GM19193 (cell line): Measurements from ENCODE around the gene GALNTL6.

ENCODE experiments used
- POLR2A ChIP-seq: IDR thresholded peaks from 4 replicates; pipeline ENCODE4 v1.6.1; 2011; ENCODE audit not compliant: insufficient read depth, insufficient read length; ENCODE audit errors: extremely low read depth

The GALNTL6 gene

GRCh38 chr4:172985552-172985951 is 1172.3 kb downstream of the GALNTL6 start:
- no peak for TF ChIP-seq POLR2A

- no peak for TF ChIP-seq POLR2A
These were observed 1172.9 kb downstream of the GALNTL6 start for GRCh38 chr4:172986114-172986513.

- no peak for TF ChIP-seq POLR2A
These were observed 1177.0 kb downstream of the GALNTL6 start for GRCh38 chr4:172989984-172990820.

GRCh38 chr4:172992648-172993378 is 1179.6 kb downstream of the GALNTL6 start:
- no peak for TF ChIP-seq POLR2A

- no peak for TF ChIP-seq POLR2A
These were observed 1182.0 kb downstream of the GALNTL6 start for GRCh38 chr4:172995161-172995560.

GRCh38 chr4:172995704-172996103 is 1182.5 kb downstream of the GALNTL6 start:
- no peak for TF ChIP-seq POLR2A

- TF ChIP-seq POLR2A, result no peak
These were observed 1183.5 kb downstream of the GALNTL6 start for GRCh38 chr4:172996571-172997216.

- no peak for TF ChIP-seq POLR2A
These were observed 1184.0 kb downstream of the GALNTL6 start for GRCh38 chr4:172997217-172997609.

GRCh38 chr4:172997856-172998255 is 1184.7 kb downstream of the GALNTL6 start:
- no peak for TF ChIP-seq POLR2A

- TF ChIP-seq POLR2A, result no peak
These were observed 1185.6 kb downstream of the GALNTL6 start for GRCh38 chr4:172998527-172999469.

- no peak for TF ChIP-seq POLR2A
These were observed 1188.4 kb downstream of the GALNTL6 start for GRCh38 chr4:173001571-173001970.

- TF ChIP-seq POLR2A, result no peak
These were observed 1189.8 kb downstream of the GALNTL6 start for GRCh38 chr4:173002830-173003561.

- no peak for TF ChIP-seq POLR2A
These were observed 1192.9 kb downstream of the GALNTL6 start for GRCh38 chr4:173005912-173006633.
